ENCODE results near the gene ABHD16B.

ABHD16B gene

GRCh38 chr20:63861365-63861934 is at the start of gene ABHD16B:
Gene ABHD16B, plus strand, starts transcription at chr20:63861498. Its CDS starts 43 bp downstream, at chr20:63861541.
- in situ Hi-C loops (cut with MboI; ENCODE audit: low sequenced_read_pairs) = no loop called here

GRCh38 chr20:63814891-63815614 is 46.2 kb upstream of the ABHD16B start:
- Histone ChIP-seq H3K27me3 (ENCODE audit: low read depth) (no peaks in the 10 kb centered on the region), H3K36me3 (replicated peaks) (no peaks in the 10 kb centered on the region), H3K9me3 (no peaks in the 10 kb centered on the region), H3K4me1 (no peaks in the 10 kb centered on the region), H3K4me3 (no peak overlapping the region)
- in situ Hi-C loops (cut with MboI; ENCODE audit: low sequenced_read_pairs) = no loop called here
- no peak for DNase-seq (ENCODE audit: low spot score in 2 of 2)

More at GRCh38 chr20:63861365-63861934, at the start of gene ABHD16B:
- peaks cover 4% of the 10 kb centered on the region; the same call in 1 of the 2 replicates for H3K36me3 ChIP-seq (replicated peaks)
- no peaks in the 10 kb centered on the region for H3K9me3 ChIP-seq
- H3K4me3 ChIP-seq = no peak within 1 kb of the TSS
- no peaks in the 10 kb centered on the region for H3K27me3 ChIP-seq (ENCODE audit: low read depth)
- no peak for DNase-seq (ENCODE audit: low spot score in 2 of 2)
- H3K4me1 ChIP-seq = peaks cover 3% of the 10 kb centered on the region

GRCh38 chr20:63815615-63816253 is 45.6 kb upstream of the ABHD16B start:
- Histone ChIP-seq H3K9me3 (no peaks in the 10 kb centered on the region), H3K4me1 (no peaks in the 10 kb centered on the region), H3K4me3 (no peak overlapping the region), H3K36me3 (replicated peaks) (no peaks in the 10 kb centered on the region), H3K27me3 (ENCODE audit: low read depth) (no peaks in the 10 kb centered on the region)
- in situ Hi-C loops (cut with MboI; ENCODE audit: low sequenced_read_pairs) = no loop called here
- DNase-seq (ENCODE audit: low spot score in 2 of 2) = no peak

- no peak overlapping the region for H3K4me3 ChIP-seq
- in situ Hi-C loops (cut with MboI; ENCODE audit: low sequenced_read_pairs) = no loop called here
- no peaks in the 10 kb centered on the region for H3K4me1 ChIP-seq
- H3K36me3 ChIP-seq (replicated peaks) = no peaks in the 10 kb centered on the region
- no peaks in the 10 kb centered on the region for H3K27me3 ChIP-seq (ENCODE audit: low read depth)
- no peak for DNase-seq (ENCODE audit: low spot score in 2 of 2)
- no peaks in the 10 kb centered on the region for H3K9me3 ChIP-seq
These were observed 41.9 kb upstream of the ABHD16B start for GRCh38 chr20:63819224-63819921.

DNA sequence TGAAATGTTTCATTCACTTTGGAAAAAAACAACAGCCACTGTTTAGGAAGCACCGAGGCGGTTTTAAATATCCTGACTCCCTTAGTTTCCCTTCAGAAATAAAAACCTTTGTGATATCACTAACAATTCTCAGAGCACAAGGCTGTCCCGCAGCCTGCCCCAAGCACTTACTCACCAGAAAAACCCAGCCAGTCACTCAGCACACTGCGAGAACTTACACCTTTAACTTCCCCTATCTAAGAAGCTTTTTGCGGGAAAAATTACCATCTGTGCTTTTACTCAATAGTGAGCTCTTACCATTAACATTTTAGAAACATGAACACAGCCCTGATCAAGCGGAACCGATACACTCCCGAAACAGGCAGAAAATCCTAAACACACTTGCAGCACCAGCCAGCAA is 39.5 kb upstream of the ABHD16B start:
- Histone ChIP-seq H3K27me3 (ENCODE audit: low read depth) (no peaks in the 10 kb centered on the region), H3K36me3 (replicated peaks) (no peaks in the 10 kb centered on the region), H3K4me1 (no peaks in the 10 kb centered on the region), H3K9me3 (no peaks in the 10 kb centered on the region), H3K4me3 (no peak overlapping the region)
- no peak for DNase-seq (ENCODE audit: low spot score in 2 of 2)
- in situ Hi-C loops (cut with MboI; ENCODE audit: low sequenced_read_pairs) = no loop called here

GRCh38 chr20:63822276-63822696 is 39.0 kb upstream of the ABHD16B start:
- Histone ChIP-seq H3K4me3 (no peak overlapping the region), H3K9me3 (no peaks in the 10 kb centered on the region), H3K36me3 (replicated peaks) (no peaks in the 10 kb centered on the region), H3K4me1 (no peaks in the 10 kb centered on the region), H3K27me3 (ENCODE audit: low read depth) (no peaks in the 10 kb centered on the region)
- in situ Hi-C loops (cut with MboI; ENCODE audit: low sequenced_read_pairs) = no loop called here
- DNase-seq (ENCODE audit: low spot score in 2 of 2) = no peak

- DNase-seq (ENCODE audit: low spot score in 2 of 2) = no peak
- no peaks in the 10 kb centered on the region for H3K36me3 ChIP-seq (replicated peaks)
- H3K4me3 ChIP-seq = no peak overlapping the region
- in situ Hi-C loops (cut with MboI; ENCODE audit: low sequenced_read_pairs) = no loop called here
- no peaks in the 10 kb centered on the region for H3K27me3 ChIP-seq (ENCODE audit: low read depth)
- no peaks in the 10 kb centered on the region for H3K4me1 ChIP-seq
- H3K9me3 ChIP-seq = no peaks in the 10 kb centered on the region
These were observed 37.5 kb upstream of the ABHD16B start for GRCh38 chr20:63823691-63824311.

- no peaks in the 10 kb centered on the region for H3K36me3 ChIP-seq (replicated peaks)
- no peak for DNase-seq (ENCODE audit: low spot score in 2 of 2)
- H3K27me3 ChIP-seq (ENCODE audit: low read depth) = no peaks in the 10 kb centered on the region
- in situ Hi-C loops (cut with MboI; ENCODE audit: low sequenced_read_pairs) = no loop called here
- H3K9me3 ChIP-seq = no peaks in the 10 kb centered on the region
- no peak overlapping the region for H3K4me3 ChIP-seq
- no peaks in the 10 kb centered on the region for H3K4me1 ChIP-seq
These were observed 35.8 kb upstream of the ABHD16B start for GRCh38 chr20:63825331-63826118.

DNA sequence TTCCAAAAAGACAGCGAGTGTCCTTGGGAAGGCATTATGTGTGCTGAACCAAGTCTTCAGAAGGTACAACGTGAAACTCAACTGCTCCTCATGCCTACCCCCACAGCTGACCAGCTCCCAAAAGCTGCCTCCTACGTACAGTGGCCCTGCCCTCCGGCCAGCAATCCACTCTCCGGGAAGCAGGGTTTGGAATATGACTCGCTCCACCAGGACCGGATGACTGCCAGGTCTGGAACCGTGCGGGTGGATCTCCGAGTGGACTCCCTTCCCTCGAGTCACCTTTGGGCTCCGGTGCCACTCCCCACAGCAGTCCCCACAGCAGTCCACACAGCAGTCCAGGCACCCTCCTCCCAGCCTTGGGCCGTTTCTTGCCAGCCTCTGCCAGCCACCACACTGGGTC is 34.5 kb upstream of the ABHD16B start:
- H3K4me3 ChIP-seq = no peak overlapping the region
- no peaks in the 10 kb centered on the region for H3K36me3 ChIP-seq (replicated peaks)
- H3K4me1 ChIP-seq = no peaks in the 10 kb centered on the region
- no peak for DNase-seq (ENCODE audit: low spot score in 2 of 2)
- no peaks in the 10 kb centered on the region for H3K27me3 ChIP-seq (ENCODE audit: low read depth)
- in situ Hi-C loops (cut with MboI; ENCODE audit: low sequenced_read_pairs) = no loop called here
- no peaks in the 10 kb centered on the region for H3K9me3 ChIP-seq

DNA sequence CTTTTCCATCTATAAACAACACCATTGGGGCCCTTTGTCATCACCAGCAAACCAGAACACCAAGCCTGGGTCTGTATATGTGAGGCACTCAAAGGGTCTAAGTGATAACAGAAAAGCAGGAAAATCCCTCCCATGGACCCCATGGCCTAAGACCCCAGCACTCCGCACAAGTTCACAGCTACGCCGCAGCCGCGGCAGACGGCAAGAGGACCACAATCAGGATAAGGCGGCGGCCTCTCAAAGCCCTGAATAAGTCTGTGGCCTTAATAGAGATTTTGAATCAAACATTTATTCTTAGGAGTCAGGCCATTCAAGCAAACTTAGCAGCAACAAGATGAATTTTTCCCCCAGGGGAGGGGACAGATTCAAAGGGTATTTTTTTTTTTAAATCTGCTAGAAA is 33.2 kb upstream of the ABHD16B start:
- no peak overlapping the region for H3K4me3 ChIP-seq
- H3K27me3 ChIP-seq (ENCODE audit: low read depth) = no peaks in the 10 kb centered on the region
- in situ Hi-C loops (cut with MboI; ENCODE audit: low sequenced_read_pairs) = no loop called here
- H3K9me3 ChIP-seq = no peaks in the 10 kb centered on the region
- H3K4me1 ChIP-seq = no peaks in the 10 kb centered on the region
- no peaks in the 10 kb centered on the region for H3K36me3 ChIP-seq (replicated peaks)
- DNase-seq (ENCODE audit: low spot score in 2 of 2) = no peak

- Histone ChIP-seq H3K9me3 (no peaks in the 10 kb centered on the region), H3K4me1 (no peaks in the 10 kb centered on the region), H3K4me3 (no peak overlapping the region), H3K36me3 (replicated peaks) (no peaks in the 10 kb centered on the region), H3K27me3 (ENCODE audit: low read depth) (no peaks in the 10 kb centered on the region)
- no peak for DNase-seq (ENCODE audit: low spot score in 2 of 2)
- in situ Hi-C loops (cut with MboI; ENCODE audit: low sequenced_read_pairs) = no loop called here
These were observed 32.8 kb upstream of the ABHD16B start for GRCh38 chr20:63828545-63828944.

DNA sequence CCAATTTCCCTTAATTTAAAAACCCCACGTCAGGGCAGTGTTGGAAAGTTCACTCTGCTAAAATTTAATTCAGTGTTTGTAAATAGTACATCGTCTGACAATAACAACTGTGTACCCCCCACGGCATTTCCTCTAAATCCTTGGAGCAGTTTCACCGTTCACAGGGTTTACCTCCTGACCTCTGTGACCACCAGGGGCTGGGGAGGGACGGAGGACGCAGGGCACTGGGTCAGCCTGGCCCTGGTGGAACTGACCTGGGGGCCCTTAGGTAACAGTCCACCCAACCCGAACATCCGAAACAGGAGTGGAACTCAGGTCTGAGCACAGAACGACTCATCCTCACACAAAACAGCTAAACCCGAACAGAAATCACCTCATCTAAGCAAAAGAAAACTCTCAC is 32.3 kb upstream of the ABHD16B start:
- Histone ChIP-seq H3K27me3 (ENCODE audit: low read depth) (no peaks in the 10 kb centered on the region), H3K36me3 (replicated peaks) (no peaks in the 10 kb centered on the region), H3K9me3 (no peaks in the 10 kb centered on the region), H3K4me1 (no peaks in the 10 kb centered on the region), H3K4me3 (no peak overlapping the region)
- no peak for DNase-seq (ENCODE audit: low spot score in 2 of 2)
- in situ Hi-C loops (cut with MboI; ENCODE audit: low sequenced_read_pairs) = no loop called here

DNA sequence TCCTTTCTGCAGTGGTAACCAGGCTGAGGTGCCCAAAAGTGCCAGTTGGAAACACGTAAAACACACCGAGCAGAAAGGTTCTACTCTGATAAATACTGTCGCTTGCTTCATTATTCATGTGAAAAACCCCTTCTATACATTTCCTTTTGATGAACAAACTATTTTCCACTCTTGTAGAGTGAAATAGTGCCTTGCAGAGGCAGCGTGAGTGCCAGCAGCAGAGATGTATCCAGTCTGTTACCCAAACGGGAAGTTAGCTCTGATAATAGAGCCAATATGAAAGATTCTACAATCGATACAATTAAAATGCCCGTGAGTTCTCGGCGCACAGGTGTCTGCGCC is 31.7 kb upstream of the ABHD16B start:
- peak overlapping the region; percentile 32 for H3K4me3 ChIP-seq
- H3K4me1 ChIP-seq = no peaks in the 10 kb centered on the region
- H3K27me3 ChIP-seq (ENCODE audit: low read depth) = no peaks in the 10 kb centered on the region
- H3K36me3 ChIP-seq (replicated peaks) = no peaks in the 10 kb centered on the region
- no peak for DNase-seq (ENCODE audit: low spot score in 2 of 2)
- in situ Hi-C loops (cut with MboI; ENCODE audit: low sequenced_read_pairs) = no loop called here
- no peaks in the 10 kb centered on the region for H3K9me3 ChIP-seq
